Sigmoid colon (tissue), 4 donors: Measurements from ENCODE around the gene MPO.

Source experiments
- EP300 ChIP-seq, 4 donors: sonication (generic); formaldehyde crosslinking; IDR thresholded peaks; one replicate each; pipeline ENCODE4 v1.6.1; 2017; ENCODE audit warnings: antibody characterized with exemption in 4 of 4
- POLR2A ChIP-seq, 2 donors: fragments of 450-650 bp; IDR thresholded peaks; one replicate each; pipeline ENCODE4 v1.6.1; 2016; ENCODE audit warnings: antibody characterized with exemption in 2 of 2, mild to moderate bottlenecking in 2 of 2, moderate library complexity in 2 of 2
- POLR2AphosphoS5 ChIP-seq, 4 donors: sonication (generic); formaldehyde crosslinking; IDR thresholded peaks; one replicate each; pipeline ENCODE4 v1.6.1; 2017; ENCODE audit warnings: antibody characterized with exemption in 4 of 4
- TF ChIP-seq, protein P1 (sequence below), 4 experiments: fragments of 450-650 bp in 3 of 4; fragments of 200-600 bp in 1 of 4; IDR thresholded peaks; one replicate each; pipeline ENCODE4 v1.5.1; 2016 to 2019; ENCODE audit warnings: antibody characterized with exemption in 4 of 4, mild to moderate bottlenecking in 3 of 4, moderate library complexity in 2 of 4

DNA sequence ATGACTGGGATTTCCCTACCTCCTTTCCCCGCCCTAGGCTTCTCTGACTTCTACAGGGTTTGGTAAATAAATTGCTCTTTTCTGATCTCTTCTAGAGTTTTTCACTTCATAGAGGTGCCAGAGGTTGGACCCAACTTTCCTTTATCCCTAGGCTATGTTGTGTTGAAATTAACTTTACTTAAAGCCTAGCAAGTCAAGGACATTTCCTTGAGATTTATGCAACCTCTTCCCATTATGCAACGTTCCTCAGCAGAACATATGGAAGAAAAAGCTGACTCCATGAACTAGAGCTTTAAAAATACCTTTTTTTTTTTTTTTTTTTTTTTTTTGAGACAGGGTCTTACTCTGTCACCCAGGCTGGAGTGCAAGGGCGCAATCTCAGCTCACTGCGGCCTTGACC lies 15.5 kb downstream of the MPO start:
- TF ChIP-seq, protein P1, sequence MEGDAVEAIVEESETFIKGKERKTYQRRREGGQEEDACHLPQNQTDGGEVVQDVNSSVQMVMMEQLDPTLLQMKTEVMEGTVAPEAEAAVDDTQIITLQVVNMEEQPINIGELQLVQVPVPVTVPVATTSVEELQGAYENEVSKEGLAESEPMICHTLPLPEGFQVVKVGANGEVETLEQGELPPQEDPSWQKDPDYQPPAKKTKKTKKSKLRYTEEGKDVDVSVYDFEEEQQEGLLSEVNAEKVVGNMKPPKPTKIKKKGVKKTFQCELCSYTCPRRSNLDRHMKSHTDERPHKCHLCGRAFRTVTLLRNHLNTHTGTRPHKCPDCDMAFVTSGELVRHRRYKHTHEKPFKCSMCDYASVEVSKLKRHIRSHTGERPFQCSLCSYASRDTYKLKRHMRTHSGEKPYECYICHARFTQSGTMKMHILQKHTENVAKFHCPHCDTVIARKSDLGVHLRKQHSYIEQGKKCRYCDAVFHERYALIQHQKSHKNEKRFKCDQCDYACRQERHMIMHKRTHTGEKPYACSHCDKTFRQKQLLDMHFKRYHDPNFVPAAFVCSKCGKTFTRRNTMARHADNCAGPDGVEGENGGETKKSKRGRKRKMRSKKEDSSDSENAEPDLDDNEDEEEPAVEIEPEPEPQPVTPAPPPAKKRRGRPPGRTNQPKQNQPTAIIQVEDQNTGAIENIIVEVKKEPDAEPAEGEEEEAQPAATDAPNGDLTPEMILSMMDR (IDR thresholded peaks at IDR 0.05) = no peak
- TF ChIP-seq EP300 (IDR thresholded peaks at IDR 0.05) (no peak), POLR2AphosphoS5 (IDR thresholded peaks at IDR 0.05) (no peak), POLR2A (IDR thresholded peaks at IDR 0.05) (no peak)
